Hair follicle dermal papilla cell (primary cell): ENCODE results near the gene SNRPN. TPM values are rescaled to one million over a fixed set of nuclear protein-coding genes. Genes with fewer than 3 reads are reported as not detected.

Source experiments
- small RNA-seq: library from RNA; depleted of rRNA; stranded (forward); fragments of <200 nt; gene quantifications from one replicate; pipeline ENCODE3, GENCODE V24; 2012
- total RNA-seq: library from RNA; depleted of rRNA; stranded (reverse); fragments of >200 nt; gene quantifications from 2 replicates; pipeline ENCODE4 v1.2.3, GENCODE V29; 2012

SNRPN gene
- total RNA-seq = 93.3 and 106 TPM in 2 replicates

GRCh38 chr15:24954783-24955530, at the start of gene SNRPN, which contains the start of gene SNURF:
Gene SNRPN, plus strand, starts transcription at chr15:24954987. Its CDS starts 19,467 bp downstream, at chr15:24974454.
Gene SNURF, plus strand, starts transcription at chr15:24954987. Its CDS starts 62 bp downstream, at chr15:24955049.

Small RNA genes within 50 kb of the gene (small RNA-seq; reads per million reads assigned to genes)
- gene AC090602.1 = not detected
- gene AC124312.4 = not detected
- not detected for gene AC124312.5

Other genes with a start within 250 kb of the SNRPN start
- 9.5 and 9.9 TPM in 2 replicates for gene SNURF, start within 50 bp of the SNRPN start, total RNA-seq